Stimulated activated effector memory CD8-positive, alpha-beta T cell treated with anti-CD3 and anti-CD28 coated beads, Interleukin-12 subunit alpha, Interleukin-12 subunit beta, amount 100 ng/mL, for 72 hours (primary cell): Measurements from ENCODE around the gene HES5.
A peak's percentile ranks its signal among the peaks of the same experiment; 100 is the strongest.
"Not testable (repeated sequence)": the region's sequence is repeated elsewhere in the genome, so short reads cannot be mapped to it uniquely, and the experiment has no call there.

Experiments
- ATAC-seq: fragments of 150-1000 bp; cut with Tn5 transposase; 2 replicates; pipeline ENCODE4 v1.10.0; 2021
- DNase-seq, 2 donors: peaks; one replicate each; pipeline ENCODE4 v3.0.0; 2021 to 2022; ENCODE audit warnings: low spot score in 2 of 2
- H3K27ac Mint-ChIP-seq: one replicate; pipeline ENCODE4 v1.8.0; 2022; ENCODE audit warnings: mild to moderate bottlenecking, mixed read lengths
- H3K36me3 Mint-ChIP-seq: one replicate; pipeline ENCODE4 v1.8.0; 2022; ENCODE audit warnings: mild to moderate bottlenecking, mixed read lengths
- H3K4me1 Mint-ChIP-seq: one replicate; pipeline ENCODE4 v1.8.0; 2022; ENCODE audit warnings: mixed read lengths
- H3K4me3 Mint-ChIP-seq: one replicate; pipeline ENCODE4 v1.8.0; 2022; ENCODE audit warnings: mild to moderate bottlenecking, mixed read lengths
- H3K9me3 Mint-ChIP-seq: one replicate; pipeline ENCODE4 v1.8.0; 2022; ENCODE audit warnings: mixed read lengths

The HES5 gene

GRCh38 chr1:2555634-2556276 lies 25.7 kb upstream of the HES5 start:
- Mint-ChIP-seq H3K27ac (peak overlapping the region; percentile 99), H3K9me3 (no peaks in the 10 kb centered on the region), H3K4me3 (peak overlapping the region; percentile 99), H3K4me1 (peaks cover 46% of the 10 kb centered on the region), H3K36me3 (peaks cover 46% of the 10 kb centered on the region)
- ATAC-seq: peak; percentile 82
- peak; percentile 71 to 91 for DNase-seq

GRCh38 chr1:2554621-2555387 lies 24.7 kb upstream of the HES5 start:
- DNase-seq (peak in 1 of 2 donors; percentile 65), ATAC-seq (no peak)
- Mint-ChIP-seq H3K4me1 (peaks cover 46% of the 10 kb centered on the region), H3K4me3 (peak overlapping the region; percentile 99), H3K27ac (peak overlapping the region; percentile 99), H3K36me3 (peaks cover 36% of the 10 kb centered on the region), H3K9me3 (no peaks in the 10 kb centered on the region)

DNA sequence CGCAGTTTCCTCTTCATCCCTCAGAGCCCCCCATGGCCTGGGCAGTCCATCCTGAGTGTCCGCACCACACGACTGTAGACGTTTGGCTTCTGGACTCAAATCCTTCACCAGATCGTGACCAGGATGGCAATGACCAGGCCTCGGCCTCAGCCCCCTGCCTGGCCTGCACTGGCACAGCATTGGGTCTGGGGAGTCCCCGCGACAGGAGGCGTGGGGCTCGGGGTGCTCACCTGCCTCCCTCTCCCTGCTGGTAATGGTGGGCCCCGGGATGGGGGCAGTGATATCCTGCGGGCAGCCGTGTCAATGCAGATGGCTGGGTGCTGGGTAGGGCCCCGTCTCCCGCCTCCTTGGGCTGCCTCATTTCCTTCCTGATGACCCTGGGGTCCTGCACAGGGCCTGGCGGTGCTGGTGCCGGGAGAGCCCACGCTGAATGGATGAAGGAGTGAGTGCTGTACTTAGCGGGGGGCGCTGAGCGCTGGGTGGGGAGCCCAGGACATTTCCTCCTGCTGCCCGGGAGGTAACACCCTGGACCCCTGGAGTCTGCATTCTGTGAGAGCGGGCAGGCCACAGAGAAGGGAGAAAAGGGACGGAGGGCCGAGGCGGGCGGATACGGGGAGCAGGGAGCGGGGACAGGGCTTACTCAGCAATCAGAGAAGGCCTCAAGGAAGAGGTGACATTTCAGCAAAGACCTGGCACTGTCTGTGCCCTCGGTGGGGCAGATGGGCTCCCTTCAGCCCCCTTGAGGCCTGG lies 24.0 kb upstream of the HES5 start:
- ATAC-seq (no peak), DNase-seq (no peak)
- H3K4me1 Mint-ChIP-seq: peaks cover 52% of the 10 kb centered on the region
- peak overlapping the region; percentile 99 for H3K27ac Mint-ChIP-seq
- H3K4me3 Mint-ChIP-seq: peak overlapping the region; percentile 99
- H3K36me3 Mint-ChIP-seq: peaks cover 35% of the 10 kb centered on the region
- H3K9me3 Mint-ChIP-seq: no peaks in the 10 kb centered on the region

DNA sequence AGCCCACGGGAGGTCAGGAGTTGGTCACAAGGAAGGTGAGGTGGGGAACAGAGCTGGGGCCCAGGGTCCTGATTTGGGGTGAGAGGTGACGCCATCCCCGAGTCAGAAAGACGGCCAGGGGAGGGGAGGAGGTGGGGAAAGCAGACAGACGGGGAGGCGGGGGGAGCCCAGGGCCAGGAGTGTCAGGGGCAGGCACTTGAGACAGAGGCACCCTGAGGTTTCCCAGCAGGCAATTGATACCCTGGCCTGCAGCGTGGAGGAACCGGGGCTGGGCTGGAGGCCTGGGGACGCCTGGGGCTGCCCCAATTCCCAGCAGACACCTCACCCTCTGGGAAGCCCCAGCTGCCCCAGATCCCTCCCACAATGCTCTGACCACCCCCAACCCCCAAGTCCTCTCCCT lies 23.0 kb upstream of the HES5 start:
- not testable (repeated sequence) for H3K9me3 Mint-ChIP-seq, ATAC-seq, H3K4me3 Mint-ChIP-seq, DNase-seq, H3K27ac Mint-ChIP-seq
- peaks cover 47% of the 10 kb centered on the region for H3K4me1 Mint-ChIP-seq
- H3K36me3 Mint-ChIP-seq: peaks cover 35% of the 10 kb centered on the region

GRCh38 chr1:2552189-2552588 lies 22.1 kb upstream of the HES5 start:
- peaks cover 39% of the 10 kb centered on the region for H3K36me3 Mint-ChIP-seq
- H3K4me1 Mint-ChIP-seq: peaks cover 46% of the 10 kb centered on the region
- H3K9me3 Mint-ChIP-seq: no peaks in the 10 kb centered on the region
- H3K27ac Mint-ChIP-seq: no peak overlapping the region
- DNase-seq (no peak), ATAC-seq (no peak)
- H3K4me3 Mint-ChIP-seq: no peak overlapping the region

GRCh38 chr1:2551544-2551943 lies 21.5 kb upstream of the HES5 start:
- peak overlapping the region; percentile 80 for H3K27ac Mint-ChIP-seq

GRCh38 chr1:2550309-2550861 lies 20.3 kb upstream of the HES5 start:
- peak overlapping the region; percentile 89 for H3K27ac Mint-ChIP-seq
- not testable (repeated sequence) for DNase-seq

More at GRCh38 chr1:2551544-2551943, 21.5 kb upstream of the HES5 start:
- not testable (repeated sequence) for DNase-seq, H3K4me3 Mint-ChIP-seq, ATAC-seq, H3K9me3 Mint-ChIP-seq
- Mint-ChIP-seq H3K36me3 (peaks cover 40% of the 10 kb centered on the region), H3K4me1 (peaks cover 45% of the 10 kb centered on the region)

DNA sequence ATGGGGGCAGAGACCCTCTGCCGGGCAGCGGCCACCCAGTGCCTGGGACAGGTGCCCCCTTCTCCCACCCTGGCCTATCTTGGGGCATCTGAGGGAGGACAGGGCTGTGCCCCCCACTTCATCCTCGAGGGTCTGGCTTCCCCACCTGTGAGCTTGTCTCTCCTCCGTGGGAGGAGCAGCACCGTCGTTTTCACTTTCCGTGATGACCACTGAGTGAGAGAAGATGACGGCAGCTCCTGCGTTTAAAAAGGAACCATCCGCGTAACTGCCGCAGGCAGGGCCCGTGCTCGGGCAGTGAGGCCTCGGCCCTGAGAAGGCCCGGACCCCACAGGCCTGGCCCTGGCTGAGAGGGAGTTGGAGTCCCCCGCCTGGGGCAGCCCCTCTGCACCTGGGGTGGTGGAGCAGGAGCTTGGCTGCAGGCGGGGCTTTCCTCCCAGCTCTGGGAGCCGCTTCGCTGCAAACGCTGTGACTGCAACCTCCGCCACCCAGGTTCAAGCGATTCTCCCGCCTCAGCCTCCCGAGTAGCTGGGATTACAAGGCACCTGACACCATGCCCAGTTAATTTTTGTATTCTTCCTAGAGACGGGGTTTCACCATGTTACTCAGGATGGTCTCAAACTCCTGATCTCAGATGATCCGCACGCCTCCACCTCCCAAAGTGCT lies 19.4 kb upstream of the HES5 start:
- H3K36me3 Mint-ChIP-seq: peaks cover 32% of the 10 kb centered on the region
- H3K4me3 Mint-ChIP-seq: peak overlapping the region; percentile 88
- not testable (repeated sequence) for H3K9me3 Mint-ChIP-seq, DNase-seq, ATAC-seq
- peaks cover 29% of the 10 kb centered on the region for H3K4me1 Mint-ChIP-seq
- H3K27ac Mint-ChIP-seq: peak overlapping the region; percentile 89

More at GRCh38 chr1:2550309-2550861, 20.3 kb upstream of the HES5 start:
- not testable (repeated sequence) for H3K9me3 Mint-ChIP-seq, ATAC-seq
- Mint-ChIP-seq H3K36me3 (peaks cover 33% of the 10 kb centered on the region), H3K4me3 (peak overlapping the region; percentile 88), H3K4me1 (peaks cover 37% of the 10 kb centered on the region)

DNA sequence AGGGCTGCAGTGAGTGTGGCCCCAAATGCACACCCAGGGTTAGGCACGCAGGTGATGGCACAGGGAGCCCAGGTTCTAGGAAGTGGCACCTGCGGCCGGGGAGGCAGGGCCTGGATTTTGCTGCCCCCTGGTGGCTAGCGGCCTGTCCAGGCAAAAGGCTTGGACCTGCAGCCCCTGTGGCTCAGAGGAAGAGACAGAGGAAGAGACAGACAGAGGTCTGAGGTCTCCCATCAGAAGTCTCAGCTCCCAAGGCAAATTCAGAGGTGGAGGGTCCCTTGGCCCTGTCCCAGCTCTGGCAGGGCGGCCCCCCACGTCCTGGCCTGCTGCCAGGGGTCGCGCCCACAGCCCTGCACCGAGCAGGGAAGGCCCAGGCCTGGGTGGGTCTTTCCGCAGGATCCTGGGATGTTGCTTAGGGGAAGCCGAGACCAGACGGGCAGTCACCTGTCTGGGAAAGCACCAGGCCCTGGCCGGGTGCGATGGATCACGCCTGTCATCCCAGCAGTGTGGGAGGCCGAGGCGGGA lies 18.1 kb upstream of the HES5 start:
- DNase-seq (peak; percentile 85 to 93), ATAC-seq (peak; percentile 60)
- H3K36me3 Mint-ChIP-seq: peaks cover 32% of the 10 kb centered on the region
- no peaks in the 10 kb centered on the region for H3K9me3 Mint-ChIP-seq
- H3K27ac Mint-ChIP-seq: peak overlapping the region; percentile 89
- peaks cover 19% of the 10 kb centered on the region for H3K4me1 Mint-ChIP-seq
- peak overlapping the region; percentile 88 for H3K4me3 Mint-ChIP-seq

DNA sequence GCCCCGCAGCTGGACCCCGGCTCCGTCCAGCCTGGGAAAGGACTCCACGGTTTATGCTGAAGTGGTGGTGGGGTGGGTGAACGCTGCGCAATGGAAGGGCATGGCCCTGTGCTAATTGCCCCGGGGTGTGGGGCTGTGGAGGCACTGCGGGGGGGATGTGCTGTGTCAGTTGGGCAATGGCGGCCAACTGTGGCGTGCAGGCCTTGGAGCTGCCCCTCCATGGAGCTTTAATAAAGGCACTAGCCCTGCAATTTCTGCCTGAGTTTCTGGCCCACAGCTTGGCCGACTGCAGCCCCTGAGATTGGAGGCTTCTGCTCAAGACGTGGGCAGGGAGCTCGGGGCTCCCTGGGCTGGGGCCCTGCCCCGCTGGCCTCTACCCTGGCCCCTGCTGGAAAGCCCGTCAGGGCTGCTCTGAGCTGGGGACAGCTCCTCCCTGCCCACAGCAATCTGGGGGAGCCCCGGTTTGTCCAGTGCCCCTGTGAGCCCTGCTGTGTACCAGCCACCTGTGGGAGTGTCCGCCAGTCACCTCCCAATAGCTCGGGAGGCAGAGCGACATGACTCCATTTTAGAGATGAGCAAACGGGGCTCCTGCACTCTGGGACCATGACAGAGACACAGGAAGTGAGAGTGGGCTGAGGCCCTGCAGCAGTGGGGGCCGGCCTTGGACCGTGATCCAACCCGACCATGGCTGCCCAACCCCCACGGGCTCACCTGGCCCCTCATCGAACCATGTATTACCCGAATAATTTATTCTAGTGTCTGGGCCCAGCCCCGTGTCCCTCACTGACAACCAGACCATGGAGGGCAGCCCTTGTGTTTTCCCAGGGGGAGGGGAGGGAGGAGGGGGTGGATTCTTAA lies 17.4 kb upstream of the HES5 start:
- peaks cover 19% of the 10 kb centered on the region for H3K4me1 Mint-ChIP-seq
- peak overlapping the region; percentile 89 for H3K27ac Mint-ChIP-seq
- peak overlapping the region; percentile 88 for H3K4me3 Mint-ChIP-seq
- ATAC-seq (peak; percentile 62), DNase-seq (peak; percentile 49 to 80)
- H3K9me3 Mint-ChIP-seq: no peaks in the 10 kb centered on the region
- H3K36me3 Mint-ChIP-seq: peaks cover 32% of the 10 kb centered on the region

GRCh38 chr1:2546515-2547209 lies 16.6 kb upstream of the HES5 start:
- Mint-ChIP-seq H3K4me1 (peaks cover 19% of the 10 kb centered on the region), H3K4me3 (peak overlapping the region; percentile 88), H3K27ac (peak overlapping the region; percentile 89), H3K36me3 (peaks cover 32% of the 10 kb centered on the region), H3K9me3 (no peaks in the 10 kb centered on the region)
- DNase-seq (peak; percentile 61 to 89), ATAC-seq (peak; percentile 62)

DNA sequence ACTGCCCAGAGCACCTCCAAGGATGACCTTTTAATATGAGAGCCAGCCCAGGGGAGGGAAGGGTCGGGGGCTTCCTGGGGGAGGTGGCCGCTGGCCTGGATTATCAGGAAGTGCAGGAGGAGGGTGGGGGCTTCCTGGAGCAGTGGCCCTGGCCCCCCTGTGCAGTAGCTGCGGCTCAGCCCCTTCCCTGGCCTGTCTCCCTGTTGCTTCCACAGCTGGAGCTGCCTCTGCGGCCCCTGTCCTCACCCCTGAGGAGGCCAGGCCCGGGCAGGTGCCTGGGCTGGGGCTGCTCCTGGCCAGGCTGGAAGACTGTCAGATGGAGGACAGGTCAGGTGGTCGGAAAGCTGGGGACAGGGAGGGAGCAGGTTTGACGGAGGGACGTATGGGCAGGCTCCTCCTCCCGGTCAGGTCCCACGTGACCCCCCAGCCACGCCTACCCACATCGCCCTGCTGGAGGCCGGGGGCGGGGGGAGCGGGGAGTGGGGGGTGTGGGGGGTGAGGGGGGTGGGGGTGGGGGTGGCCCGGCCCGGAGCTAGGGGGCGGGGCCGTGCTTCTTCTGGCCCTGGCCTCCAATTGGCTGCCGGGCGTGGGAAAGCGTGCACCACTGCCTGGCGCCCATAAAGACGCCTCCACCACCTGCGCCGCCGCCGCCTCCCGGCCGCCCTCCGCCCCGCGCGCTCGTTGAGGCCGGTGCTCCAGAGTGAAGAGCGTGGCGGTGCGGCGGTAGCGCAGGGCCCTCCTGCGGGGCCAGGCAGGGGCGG lies 15.9 kb upstream of the HES5 start:
- peaks cover 32% of the 10 kb centered on the region for H3K36me3 Mint-ChIP-seq

More for the DNA sequence above, 15.9 kb upstream of the HES5 start:
- peak overlapping the region; percentile 89 for H3K27ac Mint-ChIP-seq
- H3K4me3 Mint-ChIP-seq: peak overlapping the region; percentile 88
- peak; percentile 63 for ATAC-seq
- H3K4me1 Mint-ChIP-seq: peaks cover 19% of the 10 kb centered on the region
- H3K9me3 Mint-ChIP-seq: no peaks in the 10 kb centered on the region
- DNase-seq: peak; percentile 77 to 93
